T-cell (primary cell): ENCODE measurements around the gene DOCK8. TPM values are rescaled to one million over a fixed set of nuclear protein-coding genes. Genes with fewer than 3 reads are reported as not detected.

Experiments used
- ATAC-seq, 4 experiments: fragments of 200-7000 bp in 3 of 4; fragments of 150-1000 bp in 1 of 4; cut with Tn5 transposase; replicated peaks in 1 of 4; 1 replicate in 3 of 4; 2 replicates in 1 of 4; pipeline ENCODE4 v1.10.0; 2021; ENCODE audit warnings: moderate library complexity in 3 of 4, mild to moderate bottlenecking in 2 of 4, moderate number of reproducible peaks in 1 of 4
- CTCF ChIA-PET, 2 donors: fragments of 300-600 bp; sonication (Branson Sonifier 250); formaldehyde crosslinking; loops; one replicate each; lab custom pipeline; 2022; ENCODE audit warnings: antibody characterized with exemption in 2 of 2; lab: Charles Lee
- POLR2A ChIA-PET, 2 donors: fragments of 300-600 bp; sonication (Branson Sonifier 250); formaldehyde crosslinking; loops; one replicate each; lab custom pipeline; 2022; ENCODE audit warnings: antibody characterized with exemption in 2 of 2; lab: Charles Lee
- DNase-seq, 35 experiments: peaks; one replicate each; pipeline versions ENCODE4 v3.0.0 to v3.0.0-alpha.2; 2013 to 2023
- H3K27ac ChIP-seq: one replicate; pipeline ENCODE4 v1.5.1; 2013; ENCODE audit warnings: low read length
- H3K27me3 ChIP-seq, 2 experiments: replicated peaks in 1 of 2; 1 replicate in 1 of 2; 2 replicates in 1 of 2; pipeline versions ENCODE4 v1.6.1 to v1.7.0; 2013; ENCODE audit warnings: low read length in 1 of 2, mixed read lengths in 1 of 2; ENCODE audit not compliant: control insufficient read depth in 2 of 2, insufficient read depth in 2 of 2; ENCODE audit errors: extremely low read depth in 1 of 2
- H3K36me3 ChIP-seq, 2 donors: 1 replicate in 1 of 2; 2 replicates in 1 of 2; pipeline versions ENCODE4 v1.6.1 to v1.7.0; 2013; ENCODE audit warnings: low read length in 1 of 2; ENCODE audit not compliant: control insufficient read depth in 2 of 2, insufficient read depth in 1 of 2; ENCODE audit errors: extremely low read depth in 1 of 2
- H3K4me1 ChIP-seq, 2 experiments: 1 replicate in 1 of 2; 2 replicates in 1 of 2; pipeline versions ENCODE4 v1.6.1 to v1.7.0; 2013; ENCODE audit warnings: low read length in 2 of 2, mixed read lengths in 1 of 2; ENCODE audit not compliant: insufficient read depth in 2 of 2, control insufficient read depth in 1 of 2; ENCODE audit errors: extremely low read depth in 1 of 2
- H3K4me3 ChIP-seq, 2 donors: 1 replicate in 1 of 2; 2 replicates in 1 of 2; pipeline versions ENCODE4 v1.5.1 to v1.7.0; 2013; ENCODE audit warnings: mild to moderate bottlenecking in 2 of 2, low read length in 1 of 2, moderate library complexity in 1 of 2; ENCODE audit not compliant: control insufficient read depth in 1 of 2; ENCODE audit errors: extremely low read depth in 1 of 2
- H3K9me3 ChIP-seq: 2 replicates; pipeline ENCODE4 v1.7.0; 2013
- H3K27ac Mint-ChIP-seq, 2 donors: one replicate each; pipeline ENCODE4 v1.8.0; 2020 to 2021; ENCODE audit warnings: mild to moderate bottlenecking in 2 of 2, mixed read lengths in 2 of 2
- H3K27me3 Mint-ChIP-seq, 2 donors: one replicate each; pipeline ENCODE4 v1.8.0; 2021 to 2022; ENCODE audit warnings: mixed read lengths in 2 of 2
- H3K36me3 Mint-ChIP-seq: one replicate; pipeline ENCODE4 v1.8.0; 2021; ENCODE audit warnings: mixed read lengths
- H3K4me1 Mint-ChIP-seq, 3 donors: one replicate each; pipeline ENCODE4 v1.8.0; 2020 to 2022; ENCODE audit warnings: mixed read lengths in 3 of 3, mild to moderate bottlenecking in 1 of 3
- H3K4me3 Mint-ChIP-seq, 3 donors: one replicate each; pipeline ENCODE4 v1.8.0; 2020 to 2022; ENCODE audit warnings: mild to moderate bottlenecking in 3 of 3, mixed read lengths in 3 of 3, moderate library complexity in 3 of 3
- H3K9me3 Mint-ChIP-seq, 3 donors: one replicate each; pipeline ENCODE4 v1.8.0; 2020 to 2022; ENCODE audit warnings: mixed read lengths in 3 of 3
- WGBS: methylation state at CpG from one replicate; pipeline ENCODE4 v1.1.5; 2013; ENCODE audit warnings: missing lambda C conversion rate; ENCODE audit not compliant: insufficient coverage; 5-methylcytosine and 5-hydroxymethylcytosine counted together
- total RNA-seq, 35 experiments: library from RNA in 6 of 35; stranded (reverse) in 6 of 35; fragments of 120-200 nt in 1 of 35; gene quantifications; one replicate each; pipeline versions ENCODE4 v1.2.1 to v1.2.4 and lab custom pipeline; 2013 to 2026

Gene DOCK8
- total RNA-seq, 5 donors from 2014 or later (not counting 1 experiment from before 2014, with no cell fraction given) = 173 to 231 (median 208) TPM

DNA sequence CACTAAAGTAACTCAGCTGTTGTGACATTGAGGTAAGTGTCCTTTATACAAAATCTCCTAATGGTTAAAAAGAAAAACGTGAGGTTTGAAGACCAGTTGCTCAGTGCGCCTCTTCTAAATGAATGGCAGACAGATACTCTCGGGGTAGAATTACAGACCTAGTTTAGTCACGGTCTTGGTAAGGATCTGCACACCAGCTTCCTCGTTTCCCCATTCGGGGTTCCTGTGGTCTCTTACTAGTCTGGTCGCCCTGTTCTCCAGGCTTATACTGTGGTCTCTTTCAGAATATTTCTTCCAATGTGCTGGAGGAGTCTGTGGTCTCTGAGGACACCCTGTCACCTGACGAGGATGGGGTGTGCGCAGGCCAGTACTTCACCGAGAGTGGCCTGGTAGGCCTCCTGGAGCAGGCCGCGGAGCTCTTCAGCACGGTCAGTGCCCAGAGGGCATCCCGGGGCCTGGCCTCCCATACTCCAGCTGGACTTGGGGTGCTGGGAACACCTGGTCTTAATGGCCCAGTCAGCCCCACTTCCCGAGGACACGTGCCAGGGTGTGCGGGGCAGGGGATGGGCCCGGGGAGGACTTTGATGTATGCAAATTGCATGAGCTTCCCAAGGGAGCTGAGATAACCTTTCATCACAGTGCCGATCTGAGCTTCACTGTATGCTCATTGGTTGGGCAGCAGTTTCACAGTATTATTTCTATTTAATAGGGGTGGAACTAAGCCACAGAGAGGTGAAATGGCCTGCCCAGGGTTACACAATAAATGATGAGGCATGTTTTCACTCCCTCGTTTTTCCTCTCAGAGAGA lies 224.5 kb downstream of the DOCK8 start:
- ChIA-PET CTCF (no interaction called here), POLR2A (no interaction called here)
- Mint-ChIP-seq H3K9me3 (no peaks in the 10 kb centered on the region), H3K4me3 (no peak overlapping the region), H3K27ac (peak overlapping the region; percentile 11 to 22), H3K36me3 (peaks cover 78% of the 10 kb centered on the region), H3K27me3 (no peaks in the 10 kb centered on the region), H3K4me1 (no peaks in the 10 kb centered on the region)
- Histone ChIP-seq H3K27me3 (no peaks in the 10 kb centered on the region), H3K4me1 (no peaks in the 10 kb centered on the region), H3K27ac (no peak overlapping the region), H3K4me3 (no peak overlapping the region), H3K36me3 (peaks cover 30 to 92% of the 10 kb centered on the region in 2 donors), H3K9me3 (no peaks in the 10 kb centered on the region)
- no peak for ATAC-seq
- WGBS = 94% methylated on average over 11 of the region's 20 CpGs
- DNase-seq = no peak

- Mint-ChIP-seq H3K9me3 (no peaks in the 10 kb centered on the region), H3K27ac (peak overlapping the region in 1 of 2 donors; percentile 17), H3K4me3 (no peak overlapping the region), H3K36me3 (peaks cover 81% of the 10 kb centered on the region), H3K4me1 (peaks cover 7 to 8% (median 7%) of the 10 kb centered on the region in 3 donors), H3K27me3 (no peaks in the 10 kb centered on the region)
- ChIA-PET POLR2A (interaction anchor here in 1 of 2 donors (0.7 kb wide), 1 partner anchor 9 kb away, joined by 3 read pairs; no protein-coding TSS in a partner anchor), CTCF (no interaction called here)
- no peaks in the 10 kb centered on the region for H3K27me3 ChIP-seq
- H3K4me1 ChIP-seq = no peaks in the 10 kb centered on the region
- no peak overlapping the region for H3K4me3 ChIP-seq
- no peak overlapping the region for H3K27ac ChIP-seq
- DNase-seq (no peak), ATAC-seq (no peak)
- peaks cover 31 to 92% of the 10 kb centered on the region in 2 donors for H3K36me3 ChIP-seq
- H3K9me3 ChIP-seq = no peaks in the 10 kb centered on the region
- WGBS = no CpG with 5 or more reads among the region's 7 CpGs
These were observed 226.5 kb downstream of the DOCK8 start for GRCh38 chr9:441126-441525.

DNA sequence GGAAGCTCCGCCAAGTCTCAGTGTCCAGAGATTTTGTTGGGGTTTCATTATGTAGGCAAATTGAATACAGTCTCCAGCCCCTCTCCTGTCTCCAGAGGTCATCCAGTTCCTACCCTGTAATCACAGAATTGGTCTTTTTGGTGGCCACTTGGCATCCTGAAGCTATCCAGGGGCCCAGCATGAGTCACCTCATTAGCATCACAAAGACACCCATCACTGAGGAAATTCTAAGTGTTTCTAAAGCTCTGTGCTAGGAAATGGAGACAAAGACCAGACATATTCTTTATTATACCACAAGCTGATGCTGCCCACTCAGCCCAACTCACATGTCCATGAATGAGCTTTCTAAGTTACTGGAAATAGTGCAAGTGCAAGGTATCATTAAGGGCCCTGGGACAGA lies 229.9 kb downstream of the DOCK8 start:
- Mint-ChIP-seq H3K27me3 (no peaks in the 10 kb centered on the region), H3K9me3 (no peaks in the 10 kb centered on the region), H3K27ac (peak overlapping the region; percentile 28 to 59), H3K4me1 (peaks cover 29 to 33% (median 30%) of the 10 kb centered on the region in 3 donors), H3K36me3 (peaks cover 79% of the 10 kb centered on the region), H3K4me3 (no peak overlapping the region)
- Histone ChIP-seq H3K4me1 (peaks cover 6 to 18% of the 10 kb centered on the region in 2 experiments), H3K4me3 (no peak overlapping the region), H3K9me3 (no peaks in the 10 kb centered on the region), H3K27me3 (no peaks in the 10 kb centered on the region), H3K36me3 (peaks cover 36 to 82% of the 10 kb centered on the region in 2 donors), H3K27ac (no peak overlapping the region)
- DNase-seq (no peak), ATAC-seq (no peak)
- POLR2A ChIA-PET = no interaction called here
- no CpG with 5 or more reads among the region's 1 CpG for WGBS
- CTCF ChIA-PET = no interaction called here

DNA sequence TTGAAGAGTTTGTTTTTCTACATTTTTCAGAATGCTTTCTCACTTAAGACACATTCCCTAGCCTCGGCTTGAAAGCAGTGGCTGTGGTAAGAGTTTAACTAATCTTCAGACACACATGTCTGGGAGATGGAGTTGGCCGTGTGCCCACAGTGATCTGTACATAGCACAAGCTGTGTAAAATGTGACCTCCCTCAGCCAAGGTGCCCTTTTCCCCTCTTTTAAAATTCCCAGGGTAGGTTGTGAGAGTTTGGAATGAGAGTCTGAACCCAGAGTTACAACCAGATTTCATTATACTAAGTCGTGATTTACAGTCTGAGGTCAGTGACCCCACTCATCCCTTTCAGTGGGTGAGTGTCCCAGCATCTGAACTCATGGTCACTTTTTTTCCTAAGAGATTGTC lies 230.4 kb downstream of the DOCK8 start:
- no peaks in the 10 kb centered on the region for H3K9me3 Mint-ChIP-seq
- Histone ChIP-seq H3K27me3 (no peaks in the 10 kb centered on the region), H3K4me3 (no peak overlapping the region), H3K27ac (no peak overlapping the region), H3K9me3 (no peaks in the 10 kb centered on the region), H3K4me1 (peaks cover 6 to 18% of the 10 kb centered on the region in 2 experiments), H3K36me3 (peaks cover 40 to 84% of the 10 kb centered on the region in 2 donors)
- peaks cover 80% of the 10 kb centered on the region for H3K36me3 Mint-ChIP-seq
- no peak for ATAC-seq
- H3K4me1 Mint-ChIP-seq = peaks cover 29 to 34% (median 30%) of the 10 kb centered on the region in 3 donors
- POLR2A ChIA-PET = no interaction called here
- no peaks in the 10 kb centered on the region for H3K27me3 Mint-ChIP-seq
- no peak for DNase-seq
- no peak overlapping the region for H3K4me3 Mint-ChIP-seq
- H3K27ac Mint-ChIP-seq = peak overlapping the region in 1 of 2 donors; percentile 84
- CTCF ChIA-PET = no interaction called here
- no CpG with 5 or more reads among the region's 3 CpGs for WGBS

DNA sequence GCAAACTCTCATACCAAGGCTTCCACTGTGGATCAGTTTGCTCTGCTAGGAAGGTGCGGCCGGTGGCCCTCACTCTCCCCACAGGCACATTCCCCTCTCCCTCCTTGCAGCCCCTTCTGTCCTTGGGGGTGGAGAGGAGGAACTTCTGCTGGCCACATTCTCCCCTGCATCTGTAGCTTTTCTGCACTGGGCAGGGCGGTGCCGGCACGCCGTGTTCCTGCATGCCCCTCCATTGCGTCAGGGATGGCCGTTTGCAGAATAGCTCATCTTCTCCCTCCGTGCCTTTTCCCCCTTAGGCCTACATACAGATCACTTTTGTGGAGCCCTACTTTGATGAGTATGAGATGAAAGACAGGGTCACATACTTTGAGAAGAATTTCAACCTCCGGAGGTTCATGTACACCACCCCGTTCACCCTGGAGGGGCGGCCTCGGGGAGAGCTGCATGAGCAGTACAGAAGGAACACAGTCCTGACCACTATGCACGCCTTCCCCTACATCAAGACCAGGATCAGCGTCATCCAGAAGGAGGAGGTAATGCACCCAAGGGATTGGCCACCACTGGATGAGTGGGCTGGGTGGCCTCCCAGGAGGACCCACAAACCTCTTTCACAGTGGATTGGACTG lies 231.5 kb downstream of the DOCK8 start:
- peaks cover 6 to 18% of the 10 kb centered on the region in 2 experiments for H3K4me1 ChIP-seq
- no peak overlapping the region for H3K27ac ChIP-seq
- ChIA-PET CTCF (interaction anchor here (0.5 to 1.0 kb wide), 3 partner anchors 11 to 159 kb away, joined by 3 to 4 read pairs (median 3); no protein-coding TSS in a partner anchor), POLR2A (no interaction called here)
- H3K9me3 ChIP-seq = no peaks in the 10 kb centered on the region
- Mint-ChIP-seq H3K36me3 (peaks cover 77% of the 10 kb centered on the region), H3K27me3 (no peaks in the 10 kb centered on the region), H3K4me1 (peaks cover 29 to 34% (median 30%) of the 10 kb centered on the region in 3 donors), H3K9me3 (no peaks in the 10 kb centered on the region), H3K27ac (peak overlapping the region in 1 of 2 donors; percentile 21), H3K4me3 (no peak overlapping the region)
- WGBS = 100% methylated on average over 6 of the region's 15 CpGs
- no peaks in the 10 kb centered on the region for H3K27me3 ChIP-seq
- peaks cover 45 to 87% of the 10 kb centered on the region in 2 donors for H3K36me3 ChIP-seq
- H3K4me3 ChIP-seq = no peak overlapping the region
- no peak for ATAC-seq
- DNase-seq = no peak

DNA sequence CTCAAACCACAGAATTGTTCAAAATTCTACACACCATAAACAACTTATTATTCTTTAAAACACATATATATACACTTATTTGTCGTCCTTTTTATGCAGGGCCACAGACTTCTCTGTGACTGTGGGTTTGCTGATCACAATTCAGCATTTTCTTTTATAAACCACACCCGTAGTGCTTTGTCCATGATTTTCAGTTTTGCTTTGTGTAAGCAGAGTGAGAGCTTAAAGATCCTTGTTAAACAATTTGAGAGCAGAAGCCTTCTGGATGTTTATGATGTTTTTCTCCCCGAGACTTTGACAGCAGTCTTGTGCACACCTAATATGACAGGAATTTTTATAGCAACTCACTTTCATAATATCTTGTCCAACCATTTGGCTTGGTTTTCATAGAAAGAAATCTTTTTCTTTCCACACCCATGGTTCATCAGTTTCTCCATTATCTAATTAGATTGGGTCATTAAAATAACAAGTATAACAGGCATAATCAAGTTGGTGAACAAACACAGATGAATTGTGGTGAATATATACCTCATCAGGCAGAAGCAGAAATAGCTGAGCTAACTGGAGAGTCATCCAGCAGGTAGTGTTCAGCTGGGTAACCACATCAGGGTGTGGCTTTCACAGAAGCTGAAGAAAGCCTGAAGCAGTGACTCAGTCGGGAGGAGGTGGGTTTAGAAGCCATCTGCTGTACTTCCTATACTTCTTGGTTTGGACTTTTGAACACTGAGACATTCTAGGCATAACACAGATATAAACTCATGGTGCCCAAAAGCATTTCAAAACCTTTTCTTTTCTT lies 232.8 kb downstream of the DOCK8 start:
- peak overlapping the region in 2 of 3 donors; percentile 26 to 28 for H3K4me3 Mint-ChIP-seq

More for the DNA sequence above, 232.8 kb downstream of the DOCK8 start:
- H3K27me3 ChIP-seq = no peaks in the 10 kb centered on the region
- WGBS = no CpG with 5 or more reads among the region's 4 CpGs
- peak overlapping the region; percentile 56 for H3K27ac ChIP-seq
- H3K4me1 ChIP-seq = peaks cover 6 to 18% of the 10 kb centered on the region in 2 experiments
- H3K9me3 ChIP-seq = no peaks in the 10 kb centered on the region
- H3K36me3 ChIP-seq = peaks cover 46 to 85% of the 10 kb centered on the region in 2 donors
- ATAC-seq = peak; percentile 99 to 100 (median 100)
- H3K4me1 Mint-ChIP-seq = peaks cover 29 to 34% (median 30%) of the 10 kb centered on the region in 3 donors
- POLR2A ChIA-PET = no interaction called here
- H3K4me3 ChIP-seq = no peak overlapping the region
- peak overlapping the region; percentile 79 to 91 for H3K27ac Mint-ChIP-seq
- H3K9me3 Mint-ChIP-seq = no peaks in the 10 kb centered on the region
- H3K36me3 Mint-ChIP-seq = peaks cover 72% of the 10 kb centered on the region
- no peaks in the 10 kb centered on the region for H3K27me3 Mint-ChIP-seq
- DNase-seq = peak; percentile 19 to 73 (median 54)
- CTCF ChIA-PET = interaction anchor here in 1 of 2 donors (0.9 kb wide), 1 partner anchor 57 kb away, joined by 4 read pairs; the partner anchor contains the start of gene KANK1
